Osteoblast (primary cell): Measurements from ENCODE around the gene ANO10. TPM values are rescaled to one million over a fixed set of nuclear protein-coding genes. Genes with fewer than 3 reads are reported as not detected.

ENCODE experiments used
- DNase-seq: peaks from one replicate; pipeline ENCODE4 v3.0.0; 2011; ENCODE audit warnings: low spot score, mixed read lengths; ENCODE audit not compliant: insufficient read length; ENCODE audit errors: missing footprints
- H2AFZ ChIP-seq: 2 replicates; pipeline ENCODE4 v1.6.0; 2011; ENCODE audit warnings: mild to moderate bottlenecking, low read length
- H3K27ac ChIP-seq: 2 replicates; pipeline ENCODE4 v1.5.1; 2011; ENCODE audit warnings: mild to moderate bottlenecking, low read depth, low read length, moderate library complexity
- H3K27me3 ChIP-seq: 2 replicates; pipeline ENCODE4 v1.6.0; 2012; ENCODE audit warnings: mild to moderate bottlenecking, control low read depth, inconsistent platforms, low read length, moderate library complexity; ENCODE audit not compliant: insufficient read depth
- H3K36me3 ChIP-seq: 2 replicates; pipeline ENCODE4 v1.5.1; 2011; ENCODE audit warnings: mild to moderate bottlenecking, low read length, control low read depth, moderate library complexity; ENCODE audit not compliant: insufficient read depth
- H3K4me1 ChIP-seq: 2 replicates; pipeline ENCODE4 v1.5.1; 2011; ENCODE audit warnings: mild to moderate bottlenecking, low read length, control low read depth, moderate library complexity; ENCODE audit not compliant: insufficient read depth
- H3K4me2 ChIP-seq: 2 replicates; pipeline ENCODE4 v1.6.0; 2011; ENCODE audit warnings: mild to moderate bottlenecking, low read length; ENCODE audit not compliant: insufficient read depth
- H3K4me3 ChIP-seq: fragments of 200-600 bp; sonication (generic); 3 replicates; pipeline ENCODE4 v1.5.1; 2012; ENCODE audit warnings: mild to moderate bottlenecking, low read length, inconsistent platforms; ENCODE audit not compliant: insufficient read depth
- H3K79me2 ChIP-seq: 2 replicates; pipeline ENCODE4 v1.6.0; 2012; ENCODE audit warnings: mild to moderate bottlenecking, low read length, control low read depth, inconsistent platforms; ENCODE audit not compliant: insufficient read depth
- H3K9me3 ChIP-seq: 2 replicates; pipeline ENCODE4 v1.5.1; 2011; ENCODE audit warnings: low read depth, low read length, control low read depth
- H4K20me1 ChIP-seq: 2 replicates; pipeline ENCODE4 v1.6.0; 2012; ENCODE audit warnings: mild to moderate bottlenecking, low read length, control low read depth; ENCODE audit not compliant: insufficient read depth
- CTCF ChIP-seq: IDR thresholded peaks from 2 replicates; pipeline ENCODE4 v1.5.1; 2011; ENCODE audit warnings: mild to moderate bottlenecking, low read depth, low read length, moderate library complexity; ENCODE audit errors: extremely low read depth
- total RNA-seq: library from RNA; depleted of rRNA; stranded (reverse); fragments of >200 nt; gene quantifications from 2 replicates; pipeline ENCODE4 v1.2.3, GENCODE V29; 2012

Gene ANO10
- total RNA-seq, 1 donor: 55.7 TPM

- no peaks in the 10 kb centered on the region for H3K27me3 ChIP-seq
- no peaks in the 10 kb centered on the region for H3K36me3 ChIP-seq
- H2AFZ ChIP-seq: no peak overlapping the region
- no peaks in the 10 kb centered on the region for H4K20me1 ChIP-seq
- no peaks in the 10 kb centered on the region for H3K79me2 ChIP-seq
- no peak for TF ChIP-seq CTCF
- no peaks in the 10 kb centered on the region for H3K9me3 ChIP-seq
- H3K4me3 ChIP-seq: no peak overlapping the region
- DNase-seq: no peak
- H3K4me1 ChIP-seq: peaks cover 2% of the 10 kb centered on the region
- no peak overlapping the region for H3K4me2 ChIP-seq
- no peak overlapping the region for H3K27ac ChIP-seq
Measured at GRCh38 chr3:43426388-43426787, 195.4 kb downstream of the ANO10 start.

GRCh38 chr3:43425829-43426228 lies 196.0 kb downstream of the ANO10 start:
- Histone ChIP-seq H3K36me3 (no peaks in the 10 kb centered on the region), H3K4me2 (no peak overlapping the region), H2AFZ (no peak overlapping the region), H3K4me3 (no peak overlapping the region), H3K27ac (no peak overlapping the region), H3K9me3 (no peaks in the 10 kb centered on the region), H3K4me1 (peaks cover 2% of the 10 kb centered on the region), H3K79me2 (no peaks in the 10 kb centered on the region), H4K20me1 (no peaks in the 10 kb centered on the region), H3K27me3 (no peaks in the 10 kb centered on the region)
- TF ChIP-seq CTCF: no peak
- DNase-seq: no peak

GRCh38 chr3:43423639-43424038 lies 198.2 kb downstream of the ANO10 start:
- Histone ChIP-seq H3K9me3 (no peaks in the 10 kb centered on the region), H3K4me2 (no peak overlapping the region), H2AFZ (no peak overlapping the region), H3K4me1 (peaks cover 2% of the 10 kb centered on the region), H4K20me1 (no peaks in the 10 kb centered on the region), H3K79me2 (no peaks in the 10 kb centered on the region), H3K27ac (no peak overlapping the region), H3K4me3 (no peak overlapping the region), H3K36me3 (no peaks in the 10 kb centered on the region), H3K27me3 (no peaks in the 10 kb centered on the region)
- no peak for TF ChIP-seq CTCF
- no peak for DNase-seq

GRCh38 chr3:43423142-43423541 lies 198.7 kb downstream of the ANO10 start:
- no peak for TF ChIP-seq CTCF
- no peak for DNase-seq
- no peaks in the 10 kb centered on the region for H4K20me1 ChIP-seq

More at GRCh38 chr3:43423142-43423541, 198.7 kb downstream of the ANO10 start:
- no peaks in the 10 kb centered on the region for H3K27me3 ChIP-seq
- H3K36me3 ChIP-seq: no peaks in the 10 kb centered on the region
- no peak overlapping the region for H2AFZ ChIP-seq
- H3K27ac ChIP-seq: no peak overlapping the region
- peaks cover 2% of the 10 kb centered on the region for H3K4me1 ChIP-seq
- H3K4me2 ChIP-seq: no peak overlapping the region
- no peaks in the 10 kb centered on the region for H3K79me2 ChIP-seq
- no peak overlapping the region for H3K4me3 ChIP-seq
- no peaks in the 10 kb centered on the region for H3K9me3 ChIP-seq
